ENCODE results near the gene CHERP.
A peak's percentile ranks its signal among the peaks of the same experiment; 100 is the strongest.

CHERP gene

GRCh38 chr19:16529466-16530144 is 12.6 kb downstream of the CHERP start:
- H3K27me3 Mint-ChIP-seq, result no peaks in the 10 kb centered on the region
- H3K9me3 Mint-ChIP-seq, result no peaks in the 10 kb centered on the region
- DNase-seq (ENCODE audit: low spot score in 2 of 2), result no peak
- H3K4me1 Mint-ChIP-seq, result peaks cover 4% of the 10 kb centered on the region
- H3K36me3 Mint-ChIP-seq (ENCODE audit: insufficient read depth), result peaks cover 45% of the 10 kb centered on the region
- no peak for ATAC-seq (replicated peaks; ENCODE audit: extremely low read depth, poor library complexity, severe bottlenecking)
- no peak overlapping the region for H3K27ac Mint-ChIP-seq (ENCODE audit: low read depth)
- H3K4me3 Mint-ChIP-seq, result no peak overlapping the region

- Mint-ChIP-seq H3K4me3 (no peak overlapping the region), H3K4me1 (peaks cover 4% of the 10 kb centered on the region), H3K36me3 (ENCODE audit: insufficient read depth) (peaks cover 45% of the 10 kb centered on the region), H3K27ac (ENCODE audit: low read depth) (no peak overlapping the region), H3K27me3 (no peaks in the 10 kb centered on the region), H3K9me3 (no peaks in the 10 kb centered on the region)
- DNase-seq (ENCODE audit: low spot score in 2 of 2), result peak; percentile 21 to 36
- ATAC-seq (replicated peaks; ENCODE audit: extremely low read depth, poor library complexity, severe bottlenecking), result no peak
Observed at GRCh38 chr19:16527971-16528521, 14.2 kb downstream of the CHERP start.

- H3K9me3 Mint-ChIP-seq, result no peaks in the 10 kb centered on the region
- DNase-seq (ENCODE audit: low spot score in 2 of 2) (no peak), ATAC-seq (replicated peaks; ENCODE audit: extremely low read depth, poor library complexity, severe bottlenecking) (no peak)
- H3K27me3 Mint-ChIP-seq, result no peaks in the 10 kb centered on the region
- no peak overlapping the region for H3K4me3 Mint-ChIP-seq
- peaks cover 45% of the 10 kb centered on the region for H3K36me3 Mint-ChIP-seq (ENCODE audit: insufficient read depth)
- peaks cover 4% of the 10 kb centered on the region for H3K4me1 Mint-ChIP-seq
- H3K27ac Mint-ChIP-seq (ENCODE audit: low read depth), result no peak overlapping the region
Observed at GRCh38 chr19:16527334-16527935, 14.8 kb downstream of the CHERP start.

GRCh38 chr19:16525751-16526481 is 16.3 kb downstream of the CHERP start:
- Mint-ChIP-seq H3K27me3 (no peaks in the 10 kb centered on the region), H3K9me3 (no peaks in the 10 kb centered on the region), H3K4me1 (no peaks in the 10 kb centered on the region), H3K27ac (ENCODE audit: low read depth) (no peak overlapping the region), H3K36me3 (ENCODE audit: insufficient read depth) (peaks cover 42% of the 10 kb centered on the region), H3K4me3 (no peak overlapping the region)
- no peak for ATAC-seq (replicated peaks; ENCODE audit: extremely low read depth, poor library complexity, severe bottlenecking)
- no peak for DNase-seq (ENCODE audit: low spot score in 2 of 2)

- ATAC-seq (replicated peaks; ENCODE audit: extremely low read depth, poor library complexity, severe bottlenecking) (no peak), DNase-seq (ENCODE audit: low spot score in 2 of 2) (no peak)
- peaks cover 47% of the 10 kb centered on the region for H3K36me3 Mint-ChIP-seq (ENCODE audit: insufficient read depth)
- no peaks in the 10 kb centered on the region for H3K4me1 Mint-ChIP-seq
- H3K9me3 Mint-ChIP-seq, result no peaks in the 10 kb centered on the region
- H3K27ac Mint-ChIP-seq (ENCODE audit: low read depth), result no peak overlapping the region
- no peak overlapping the region for H3K4me3 Mint-ChIP-seq
- no peaks in the 10 kb centered on the region for H3K27me3 Mint-ChIP-seq
Observed at GRCh38 chr19:16524991-16525734, 17.1 kb downstream of the CHERP start.

- H3K4me3 Mint-ChIP-seq, result no peak overlapping the region
- peaks cover 53% of the 10 kb centered on the region for H3K36me3 Mint-ChIP-seq (ENCODE audit: insufficient read depth)
- no peak for ATAC-seq (replicated peaks; ENCODE audit: extremely low read depth, poor library complexity, severe bottlenecking)
- H3K27me3 Mint-ChIP-seq, result no peaks in the 10 kb centered on the region
- DNase-seq (ENCODE audit: low spot score in 2 of 2), result no peak
- no peaks in the 10 kb centered on the region for H3K9me3 Mint-ChIP-seq
- peaks cover 3% of the 10 kb centered on the region for H3K4me1 Mint-ChIP-seq
- H3K27ac Mint-ChIP-seq (ENCODE audit: low read depth), result no peak overlapping the region
Observed at GRCh38 chr19:16522559-16523377, 19.5 kb downstream of the CHERP start.

- Mint-ChIP-seq H3K4me3 (no peak overlapping the region), H3K9me3 (no peaks in the 10 kb centered on the region), H3K36me3 (ENCODE audit: insufficient read depth) (peaks cover 49% of the 10 kb centered on the region), H3K27ac (ENCODE audit: low read depth) (no peak overlapping the region), H3K4me1 (peaks cover 12% of the 10 kb centered on the region), H3K27me3 (no peaks in the 10 kb centered on the region)
- no peak for DNase-seq (ENCODE audit: low spot score in 2 of 2)
- no peak for ATAC-seq (replicated peaks; ENCODE audit: extremely low read depth, poor library complexity, severe bottlenecking)
Observed at GRCh38 chr19:16521715-16522289, 20.4 kb downstream of the CHERP start.

- Mint-ChIP-seq H3K27ac (ENCODE audit: low read depth) (no peak overlapping the region), H3K4me3 (no peak overlapping the region), H3K36me3 (ENCODE audit: insufficient read depth) (peaks cover 46% of the 10 kb centered on the region), H3K9me3 (no peaks in the 10 kb centered on the region), H3K27me3 (no peaks in the 10 kb centered on the region), H3K4me1 (peaks cover 15% of the 10 kb centered on the region)
- DNase-seq (ENCODE audit: low spot score in 2 of 2), result no peak
- no peak for ATAC-seq (replicated peaks; ENCODE audit: extremely low read depth, poor library complexity, severe bottlenecking)
Observed at GRCh38 chr19:16520986-16521624, 21.1 kb downstream of the CHERP start.

- Mint-ChIP-seq H3K36me3 (ENCODE audit: insufficient read depth) (peaks cover 44% of the 10 kb centered on the region), H3K4me3 (no peak overlapping the region), H3K4me1 (peaks cover 15% of the 10 kb centered on the region), H3K9me3 (no peaks in the 10 kb centered on the region), H3K27me3 (no peaks in the 10 kb centered on the region), H3K27ac (ENCODE audit: low read depth) (no peak overlapping the region)
- DNase-seq (ENCODE audit: low spot score in 2 of 2) (no peak), ATAC-seq (replicated peaks; ENCODE audit: extremely low read depth, poor library complexity, severe bottlenecking) (no peak)
Observed at GRCh38 chr19:16520074-16520973, 21.9 kb downstream of the CHERP start.

- no peak for DNase-seq (ENCODE audit: low spot score in 2 of 2)
- H3K4me3 Mint-ChIP-seq, result no peak overlapping the region
- H3K36me3 Mint-ChIP-seq (ENCODE audit: insufficient read depth), result peaks cover 42% of the 10 kb centered on the region
- H3K9me3 Mint-ChIP-seq, result no peaks in the 10 kb centered on the region
- ATAC-seq (replicated peaks; ENCODE audit: extremely low read depth, poor library complexity, severe bottlenecking), result no peak
- peaks cover 15% of the 10 kb centered on the region for H3K4me1 Mint-ChIP-seq
- no peaks in the 10 kb centered on the region for H3K27me3 Mint-ChIP-seq
- no peak overlapping the region for H3K27ac Mint-ChIP-seq (ENCODE audit: low read depth)
Observed at GRCh38 chr19:16519230-16519687, 23.0 kb downstream of the CHERP start.
